Ascending aorta (tissue), 2 donors: ENCODE measurements around the gene LYSMD3. TPM values are rescaled to one million over a fixed set of nuclear protein-coding genes. Genes with fewer than 3 reads are reported as not detected.

ENCODE experiments used
- DNase-seq, 2 donors: peaks; one replicate each; pipeline ENCODE4 v3.0.0-alpha.2; 2019; ENCODE audit warnings: low spot score in 2 of 2
- H3K27ac ChIP-seq, 2 donors: fragments of 200-600 bp; sonication (generic); one replicate each; pipeline ENCODE4 v1.5.1; 2016 to 2017; ENCODE audit warnings: mild to moderate bottlenecking in 1 of 2
- H3K27me3 ChIP-seq: fragments of 200-600 bp; sonication (generic); one replicate; pipeline ENCODE4 v1.5.1; 2017
- H3K36me3 ChIP-seq, 2 donors: fragments of 200-600 bp; sonication (generic); one replicate each; pipeline ENCODE4 v1.5.1; 2016
- H3K4me1 ChIP-seq, 2 donors: fragments of 200-600 bp; sonication (generic); one replicate each; pipeline ENCODE4 v1.5.1; 2016 to 2017; ENCODE audit warnings: mild to moderate bottlenecking in 1 of 2
- H3K4me3 ChIP-seq, 2 donors: fragments of 200-600 bp; sonication (generic); one replicate each; pipeline ENCODE4 v1.5.1; 2016 to 2017; ENCODE audit warnings: mild to moderate bottlenecking in 1 of 2
- H3K9me3 ChIP-seq, 2 donors: fragments of 200-600 bp; sonication (generic); one replicate each; pipeline ENCODE4 v1.5.1; 2016
- intact Hi-C: fragments of 100-400 bp; cut with DNase I; formaldehyde crosslinking; loops from one replicate; pipeline ENCODE4 v1.15.1; 2023
- total RNA-seq: library from RNA; depleted of rRNA; stranded (reverse); fragments of >200 nt; gene quantifications from one replicate; pipeline ENCODE4 v1.1.0, GENCODE V29; 2016
- TF ChIP-seq, protein P1 (sequence below), 3 experiments: fragments of 200-600 bp in 2 of 3; fragments of 450-650 bp in 1 of 3; sonication (generic) in 2 of 3; IDR thresholded peaks; one replicate each; pipeline ENCODE4 v1.5.1; 2016 to 2019; ENCODE audit warnings: antibody characterized with exemption in 3 of 3, mild to moderate bottlenecking in 1 of 3, moderate library complexity in 1 of 3

The LYSMD3 gene
- total RNA-seq, 1 donor from 2014 or later = 4.0 TPM

DNA sequence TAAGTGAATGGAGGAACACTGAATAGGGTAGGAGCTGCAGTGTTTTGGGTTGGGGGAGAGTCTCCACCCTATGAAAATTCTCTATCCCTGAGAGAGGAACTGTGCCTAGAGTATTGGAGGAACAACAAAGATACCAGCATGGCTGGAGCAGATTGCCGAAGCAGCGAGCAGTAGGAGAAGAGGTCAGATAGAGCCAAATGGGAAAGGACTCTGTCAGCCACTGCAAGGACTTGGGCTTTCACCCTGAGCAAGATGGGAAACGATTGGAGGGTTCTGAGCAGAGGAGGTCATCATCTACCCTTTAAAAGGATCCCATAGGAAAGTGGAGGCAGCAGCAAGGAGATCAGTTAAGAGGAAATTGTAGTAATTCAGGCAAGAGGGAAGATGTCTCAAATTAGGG, 4.4 kb upstream of the LYSMD3 start:
- H3K27me3 ChIP-seq = no peaks in the 10 kb centered on the region
- no peak overlapping the region for H3K27ac ChIP-seq
- TF ChIP-seq, protein P1, sequence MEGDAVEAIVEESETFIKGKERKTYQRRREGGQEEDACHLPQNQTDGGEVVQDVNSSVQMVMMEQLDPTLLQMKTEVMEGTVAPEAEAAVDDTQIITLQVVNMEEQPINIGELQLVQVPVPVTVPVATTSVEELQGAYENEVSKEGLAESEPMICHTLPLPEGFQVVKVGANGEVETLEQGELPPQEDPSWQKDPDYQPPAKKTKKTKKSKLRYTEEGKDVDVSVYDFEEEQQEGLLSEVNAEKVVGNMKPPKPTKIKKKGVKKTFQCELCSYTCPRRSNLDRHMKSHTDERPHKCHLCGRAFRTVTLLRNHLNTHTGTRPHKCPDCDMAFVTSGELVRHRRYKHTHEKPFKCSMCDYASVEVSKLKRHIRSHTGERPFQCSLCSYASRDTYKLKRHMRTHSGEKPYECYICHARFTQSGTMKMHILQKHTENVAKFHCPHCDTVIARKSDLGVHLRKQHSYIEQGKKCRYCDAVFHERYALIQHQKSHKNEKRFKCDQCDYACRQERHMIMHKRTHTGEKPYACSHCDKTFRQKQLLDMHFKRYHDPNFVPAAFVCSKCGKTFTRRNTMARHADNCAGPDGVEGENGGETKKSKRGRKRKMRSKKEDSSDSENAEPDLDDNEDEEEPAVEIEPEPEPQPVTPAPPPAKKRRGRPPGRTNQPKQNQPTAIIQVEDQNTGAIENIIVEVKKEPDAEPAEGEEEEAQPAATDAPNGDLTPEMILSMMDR (IDR thresholded peaks at IDR 0.05) = no peak
- no peaks in the 10 kb centered on the region for H3K36me3 ChIP-seq
- no peaks in the 10 kb centered on the region for H3K9me3 ChIP-seq
- no peak overlapping the region for H3K4me3 ChIP-seq
- intact Hi-C loops = no loop called here
- peaks cover 3 to 7% of the 10 kb centered on the region in 2 donors for H3K4me1 ChIP-seq
- DNase-seq = no peak

DNA sequence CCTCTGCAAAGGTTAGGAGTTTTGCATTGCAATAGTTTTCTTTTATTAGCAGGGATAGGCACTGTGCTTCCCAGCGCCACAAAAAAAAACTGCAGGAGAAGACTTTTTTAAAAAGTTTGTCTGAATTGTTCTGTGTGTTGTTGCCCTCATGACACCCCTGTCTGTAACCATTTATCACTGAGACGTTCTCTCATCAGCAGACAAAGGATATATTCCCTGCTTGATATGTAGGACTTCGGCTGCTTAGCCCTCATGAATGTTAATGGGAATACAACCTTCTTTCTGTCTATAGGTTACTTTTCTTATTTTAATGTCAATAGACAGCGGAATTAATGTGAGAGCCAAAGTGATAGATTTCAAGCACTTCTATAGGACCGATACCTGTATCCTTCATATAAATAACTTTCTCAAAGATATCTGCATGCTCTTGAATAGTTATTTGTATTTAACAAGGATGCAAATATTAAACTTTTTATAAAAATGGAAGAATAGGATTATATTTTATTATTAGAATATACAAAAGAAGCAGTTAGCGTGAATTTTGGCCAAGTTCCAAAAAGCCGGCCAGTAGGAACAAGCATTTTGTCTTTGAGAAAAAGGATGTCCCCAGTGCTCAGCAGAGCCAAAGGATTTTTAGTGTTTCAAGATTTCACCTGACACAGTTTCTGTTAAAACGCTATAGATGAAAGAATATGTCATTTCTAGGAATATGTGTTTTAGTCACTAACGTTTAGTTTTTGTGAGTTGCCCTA, 1.5 kb upstream of the LYSMD3 start:
- TF ChIP-seq, protein P1 (IDR thresholded peaks at IDR 0.05) = no peak
- intact Hi-C loops = no loop called here
- DNase-seq = no peak
- peak overlapping the region in 1 of 2 donors; percentile 81 for H3K4me3 ChIP-seq
- H3K27me3 ChIP-seq = no peaks in the 10 kb centered on the region
- no peak overlapping the region for H3K27ac ChIP-seq
- no peaks in the 10 kb centered on the region for H3K36me3 ChIP-seq
- H3K4me1 ChIP-seq = peaks cover 8 to 12% of the 10 kb centered on the region in 2 donors
- no peaks in the 10 kb centered on the region for H3K9me3 ChIP-seq

DNA sequence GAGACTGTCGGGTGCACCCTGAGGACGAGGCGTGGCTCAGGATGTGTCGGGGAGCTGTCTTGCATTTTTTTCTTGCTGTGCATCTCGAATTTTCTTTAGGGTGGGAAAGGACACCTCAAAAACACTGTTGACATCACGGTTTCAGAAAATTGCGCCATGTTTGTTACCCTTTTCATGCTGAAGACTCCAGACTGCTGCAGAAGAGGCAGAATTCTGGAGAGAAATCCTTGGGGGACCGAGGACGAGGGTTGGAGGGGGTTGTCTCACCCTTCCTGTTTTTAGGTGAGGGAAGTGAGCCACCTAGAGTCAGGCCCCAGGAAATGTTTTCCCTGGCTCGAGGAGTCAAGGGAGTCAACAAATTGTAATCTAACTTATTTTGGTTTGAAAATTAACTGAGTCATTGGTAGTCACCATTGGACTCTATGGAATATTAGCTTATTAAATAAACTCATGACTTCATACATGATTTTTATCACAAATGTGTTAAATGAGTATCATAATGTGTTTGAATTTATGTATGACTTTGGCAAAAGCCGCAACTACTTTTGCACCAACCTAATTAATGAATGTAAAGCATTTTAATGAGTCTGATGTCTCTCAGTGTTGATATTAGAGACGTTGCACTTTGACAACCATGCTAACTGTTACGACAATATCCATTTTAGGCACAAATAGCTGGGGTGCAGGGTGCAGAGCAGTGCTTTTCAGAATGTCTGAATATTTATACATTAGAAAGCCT, 724 bp upstream of the LYSMD3 start:
- TF ChIP-seq, protein P1 (IDR thresholded peaks at IDR 0.05) = peak; percentile 50 to 71 (median 61)
- peak overlapping the region; percentile 81 to 94 for H3K4me3 ChIP-seq
- no peaks in the 10 kb centered on the region for H3K9me3 ChIP-seq
- H3K27ac ChIP-seq = peak overlapping the region; percentile 80 to 96
- peaks cover 8 to 12% of the 10 kb centered on the region in 2 donors for H3K4me1 ChIP-seq
- H3K36me3 ChIP-seq = peaks cover 0 to 3% of the 10 kb centered on the region in 2 donors
- H3K27me3 ChIP-seq = no peaks in the 10 kb centered on the region
- DNase-seq = peak; percentile 10 to 84
- intact Hi-C loops = loop anchor here (1.0 to 10.0 kb wide), 7 partner anchors 56 to 1845 kb away; partner anchors contain the start of genes ARRDC3, CETN3, MBLAC2 and POLR3G

DNA sequence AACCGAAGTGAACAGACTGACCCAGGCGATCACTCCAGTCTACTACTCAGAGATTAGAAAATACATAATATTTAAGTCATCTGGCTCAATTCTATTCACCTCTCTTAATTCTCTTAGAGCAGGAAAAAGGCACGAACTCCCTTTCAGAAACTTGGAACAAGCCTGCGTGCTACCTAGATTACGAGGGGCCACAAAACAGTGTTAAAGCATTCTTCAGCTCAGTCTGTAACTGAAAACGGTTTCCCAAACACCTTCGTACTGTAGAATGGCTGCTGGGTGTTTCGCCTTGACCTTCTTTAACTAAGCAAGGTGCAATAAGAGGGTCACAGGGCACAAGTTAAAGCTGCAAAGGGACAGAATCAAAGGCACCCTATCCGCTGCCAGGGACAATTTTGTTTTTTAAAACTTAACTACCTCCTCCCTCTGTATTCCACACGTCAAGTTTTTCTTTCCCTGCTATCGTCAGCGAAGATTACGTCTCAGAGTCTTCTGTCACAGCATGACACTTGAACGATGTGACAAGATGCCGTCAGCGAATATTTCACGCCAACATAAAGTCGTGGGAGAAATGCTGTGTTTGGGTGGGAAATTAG, 687 bp downstream of the LYSMD3 start:
- peaks cover 8 to 12% of the 10 kb centered on the region in 2 donors for H3K4me1 ChIP-seq
- no peak for DNase-seq
- peak overlapping the region; percentile 90 to 96 for H3K27ac ChIP-seq
- intact Hi-C loops = loop anchor here (1.0 to 10.0 kb wide), 7 partner anchors 54 to 1844 kb away; partner anchors contain the start of genes ARRDC3, CETN3, MBLAC2 and POLR3G
- H3K9me3 ChIP-seq = no peaks in the 10 kb centered on the region
- H3K36me3 ChIP-seq = peaks cover 0 to 17% of the 10 kb centered on the region in 2 donors
- TF ChIP-seq, protein P1 (IDR thresholded peaks at IDR 0.05) = no peak
- no peaks in the 10 kb centered on the region for H3K27me3 ChIP-seq
- peak overlapping the region; percentile 81 to 94 for H3K4me3 ChIP-seq

DNA sequence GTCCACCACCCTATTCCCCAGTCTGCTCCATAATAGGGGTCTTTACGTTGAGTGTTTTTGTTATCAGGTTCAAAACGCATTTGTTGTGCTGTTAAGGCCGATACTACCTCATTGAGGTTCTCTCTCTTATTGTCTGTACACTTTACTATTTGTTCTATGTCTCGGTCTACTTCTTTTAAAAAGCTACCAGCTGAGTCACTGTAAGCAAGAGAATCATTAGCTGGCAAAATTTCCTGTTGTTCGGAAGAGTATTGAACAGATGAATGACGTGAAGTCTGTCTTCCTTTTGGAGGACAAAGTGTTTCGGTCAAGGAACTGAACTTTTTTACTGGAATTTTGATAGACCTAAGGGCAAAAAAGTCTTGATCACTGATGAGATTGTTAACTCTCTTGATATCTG, 10.3 kb downstream of the LYSMD3 start:
- no peaks in the 10 kb centered on the region for H3K9me3 ChIP-seq
- H3K4me3 ChIP-seq = no peak overlapping the region
- TF ChIP-seq, protein P1 (IDR thresholded peaks at IDR 0.05) = no peak
- DNase-seq = no peak
- H3K4me1 ChIP-seq = no peaks in the 10 kb centered on the region
- no peak overlapping the region for H3K27ac ChIP-seq
- H3K36me3 ChIP-seq = peaks cover 4 to 33% of the 10 kb centered on the region in 2 donors
- H3K27me3 ChIP-seq = no peaks in the 10 kb centered on the region
- intact Hi-C loops = no loop called here
